Erythroblast (primary cell): ENCODE measurements around the gene INPP5K.

ENCODE experiments used
- GATA1 ChIP-seq: IDR thresholded peaks from 2 replicates; pipeline ENCODE4 v1.6.1; 2011; ENCODE audit warnings: low read depth, mild to moderate bottlenecking, control low read depth, low read length, moderate library complexity
- POLR2A ChIP-seq: IDR thresholded peaks from 2 replicates; pipeline ENCODE4 v1.6.1; 2011; ENCODE audit warnings: mild to moderate bottlenecking, low read length

DNA sequence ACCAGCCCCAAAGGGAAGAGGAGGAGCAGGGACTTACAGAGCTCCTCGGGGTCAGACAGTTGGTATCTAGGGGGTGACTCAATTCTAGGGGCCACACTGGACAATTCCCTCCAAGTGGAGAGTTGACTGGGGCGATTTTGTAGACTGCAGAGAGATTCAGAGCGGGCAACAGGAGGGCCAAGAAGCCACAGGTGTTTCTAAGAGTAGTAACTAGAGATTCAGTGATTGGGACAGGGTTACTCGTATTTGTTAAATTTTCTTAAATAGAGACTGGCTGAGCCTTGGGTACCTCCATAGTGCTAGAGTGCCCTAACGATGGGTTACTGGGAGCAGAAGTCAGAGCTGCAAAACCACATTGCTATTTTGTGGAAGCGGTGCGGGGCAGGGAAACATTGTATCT lies 3.3 kb upstream of the INPP5K start:
- TF ChIP-seq POLR2A (no peak), GATA1 (no peak)
